SKM-1 treated with dmso at 0.1 percent for 144 hours (cell line): ENCODE data around the gene ARNT2.

Experiments used
- DNase-seq: peaks from one replicate; lab custom pipeline; 2025; ENCODE audit not compliant: unreplicated experiment; lab: John Stamatoyannopoulos, UW

ARNT2 gene

DNA sequence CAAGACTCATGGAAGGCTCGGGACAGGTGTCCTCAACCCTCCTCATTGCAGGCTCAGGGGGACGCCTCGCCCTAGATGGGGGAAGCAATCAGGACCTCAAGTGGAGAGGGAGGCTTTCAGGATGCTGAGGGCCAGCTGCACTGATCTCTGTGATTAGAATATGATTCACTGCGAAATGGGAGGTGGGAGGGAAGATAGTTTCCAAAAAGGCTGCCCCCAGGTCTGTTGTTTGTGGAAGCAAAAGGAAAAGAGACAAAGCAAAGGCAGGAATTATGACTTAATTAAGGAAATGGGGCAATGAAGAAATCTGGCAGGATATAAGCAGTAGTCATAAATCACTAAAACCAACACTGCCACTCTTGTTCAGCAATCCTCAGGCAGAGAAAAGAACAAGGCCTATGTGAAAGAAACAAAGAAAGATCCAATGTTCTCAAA, 205.3 kb downstream of the ARNT2 start:
- no peak for DNase-seq

DNA sequence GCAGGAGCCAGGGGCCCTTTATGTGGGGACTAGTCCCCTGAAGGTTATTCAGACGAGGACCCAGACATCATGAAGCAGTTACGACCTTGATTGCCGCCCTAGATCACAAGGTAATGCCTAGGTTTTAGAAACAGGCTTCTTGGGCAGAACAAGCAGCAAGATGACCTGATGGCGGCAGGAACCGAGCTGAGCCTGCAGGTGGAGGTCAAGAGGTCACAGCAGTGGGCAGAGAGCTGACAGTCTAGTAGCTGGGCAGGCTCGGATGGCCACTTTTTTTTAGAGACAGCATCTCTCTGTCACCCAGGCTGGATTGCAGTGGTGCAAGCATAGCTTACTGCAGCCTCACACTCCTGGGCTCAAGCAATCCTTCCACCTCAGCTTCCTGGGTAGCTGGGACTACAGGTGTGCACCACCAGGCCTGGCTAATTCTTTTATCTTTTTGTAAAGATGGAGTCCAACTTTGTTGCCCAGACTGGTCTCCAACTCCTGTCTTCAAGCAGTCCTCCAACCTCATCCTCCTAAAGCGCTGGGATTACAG, 207.4 kb downstream of the ARNT2 start:
- no peak for DNase-seq

DNA sequence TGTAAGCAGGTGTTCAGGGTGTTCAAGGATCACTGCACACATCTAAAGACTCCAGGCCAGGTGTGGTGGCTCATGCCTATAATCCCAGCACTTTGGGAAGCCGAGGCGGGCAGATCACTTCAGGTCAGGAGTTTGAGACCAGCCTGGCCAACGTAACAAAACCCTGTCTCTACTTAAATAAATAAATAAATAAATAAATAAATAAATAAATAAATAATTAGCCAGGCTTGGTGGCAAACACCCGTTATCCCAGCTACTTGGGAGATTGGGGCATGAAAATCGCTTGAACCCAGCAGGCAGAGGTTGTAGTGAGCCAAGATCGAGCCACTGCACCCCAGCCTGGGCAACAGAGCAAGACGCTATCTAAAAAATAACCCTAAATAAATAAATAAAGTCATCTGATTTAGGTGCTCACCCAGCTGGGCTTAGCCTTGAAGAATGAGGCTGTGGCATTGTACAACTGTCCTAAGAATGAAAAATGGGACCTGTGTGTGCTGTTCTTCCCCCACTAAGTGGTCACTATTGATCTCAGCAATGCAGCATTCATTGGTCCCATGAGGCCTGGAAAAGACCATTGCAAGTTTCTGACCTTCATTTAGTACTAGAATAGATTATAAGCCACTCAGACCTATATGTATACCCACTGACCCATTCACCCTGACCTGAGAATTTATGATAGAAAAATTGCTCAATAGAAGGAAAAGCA, 208.1 kb downstream of the ARNT2 start:
- DNase-seq, result no peak

DNA sequence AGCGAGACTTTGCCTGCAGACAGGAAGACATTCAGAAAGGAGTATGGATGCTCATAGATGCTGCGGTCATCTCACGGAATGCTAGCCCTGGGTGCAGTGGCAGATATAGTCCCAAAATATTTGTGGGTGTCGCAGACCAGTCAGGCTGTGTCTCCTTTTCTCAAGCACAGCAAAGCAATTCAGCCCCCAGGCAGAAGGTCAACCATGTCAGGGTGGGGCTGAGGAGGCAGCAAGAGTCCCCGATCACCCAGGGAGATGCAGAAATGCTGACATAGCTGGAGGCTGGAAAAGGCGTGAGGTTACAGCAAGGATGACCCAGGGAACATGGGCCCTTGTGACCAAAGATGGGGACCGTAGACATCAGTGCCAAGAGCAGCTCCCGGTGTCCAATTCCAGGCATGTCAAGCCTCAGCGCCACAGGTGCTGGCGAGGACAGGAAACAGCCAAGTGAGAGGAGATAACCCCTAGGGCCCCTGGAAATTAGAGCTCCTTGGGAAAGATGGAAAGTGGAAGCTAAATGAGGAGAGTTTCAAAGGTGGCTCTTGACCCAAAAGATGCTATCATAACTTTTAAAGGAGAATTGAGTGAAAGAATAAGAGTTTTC, 209.7 kb downstream of the ARNT2 start:
- no peak for DNase-seq

DNA sequence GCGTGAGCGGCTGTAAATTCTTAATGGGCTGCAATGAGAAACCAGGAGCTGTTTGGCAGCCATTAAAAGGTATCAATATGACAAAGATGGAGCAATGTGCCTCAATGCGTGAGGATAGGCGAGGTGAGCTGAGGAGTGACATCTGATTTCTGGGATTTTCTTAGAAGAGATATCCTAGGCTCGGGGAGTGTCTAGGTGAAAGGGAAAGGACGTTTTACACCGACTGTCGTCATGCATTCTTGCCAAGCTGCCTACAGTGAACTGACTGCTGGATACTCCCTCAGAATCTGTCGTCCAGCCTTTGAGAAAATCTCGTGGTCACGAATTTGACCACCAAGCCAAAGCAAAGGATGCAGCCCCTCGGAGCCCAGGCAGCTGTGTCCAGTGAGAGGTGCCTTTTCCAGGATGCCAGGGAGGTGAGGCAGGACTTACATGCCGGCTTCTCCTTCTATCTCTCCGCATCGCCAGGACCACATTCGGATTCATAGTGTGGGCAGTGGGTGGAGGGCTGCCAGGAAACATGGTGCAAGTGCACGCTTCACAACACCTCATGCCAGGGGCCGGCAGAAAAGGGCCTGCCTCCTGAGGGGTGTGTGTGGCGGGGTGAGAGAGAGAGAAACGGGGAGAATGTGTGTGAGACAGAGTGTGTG, 210.7 kb downstream of the ARNT2 start:
- DNase-seq, result no peak

DNA sequence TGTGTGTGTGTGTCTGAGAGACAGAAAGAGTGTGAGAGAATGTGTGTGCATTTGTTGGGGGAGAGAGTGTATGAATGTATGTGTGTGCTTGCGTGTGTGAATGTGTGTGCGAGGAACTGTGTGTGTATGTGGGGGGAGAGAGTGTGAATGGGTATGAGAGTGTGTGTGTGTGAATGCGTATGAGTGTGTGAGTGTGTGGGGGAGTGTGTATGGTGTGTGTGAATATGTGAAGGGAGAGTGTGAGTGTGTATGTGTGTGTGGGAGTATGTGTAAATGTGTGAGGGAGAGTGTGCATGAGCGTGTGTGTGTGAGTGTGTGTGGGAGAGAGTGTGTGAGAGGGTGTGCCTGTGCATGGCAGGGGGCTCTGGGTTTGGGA, 211.2 kb downstream of the ARNT2 start:
- DNase-seq, result no peak

DNA sequence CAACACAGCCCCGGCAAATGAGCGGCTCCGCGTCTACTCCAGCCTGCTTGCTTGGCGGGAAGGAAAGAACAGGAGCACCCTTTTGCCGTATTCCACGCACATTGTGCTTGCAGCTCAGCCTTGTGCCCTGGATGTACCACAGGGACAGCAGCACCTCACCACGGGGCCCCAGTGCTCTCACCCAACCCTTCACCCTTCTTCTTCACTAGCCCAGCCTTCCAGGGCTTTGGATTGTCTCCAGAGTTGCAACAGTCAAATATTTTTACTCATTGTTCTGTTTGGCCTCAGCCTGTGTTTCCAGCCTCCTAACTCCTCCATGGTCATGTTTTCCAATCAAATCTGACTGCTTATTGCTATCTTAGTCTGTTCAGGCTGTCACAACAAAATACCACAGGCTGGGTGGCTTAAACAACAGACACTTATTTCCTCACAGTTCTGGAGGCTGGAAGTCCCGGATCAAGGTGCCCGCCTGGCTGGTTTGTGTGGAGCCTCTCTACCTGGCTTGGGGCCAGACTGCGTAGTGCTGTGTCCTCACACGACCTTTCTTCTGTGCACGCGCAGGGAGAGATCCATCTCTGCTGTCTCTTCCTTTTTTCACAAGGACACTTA, 211.7 kb downstream of the ARNT2 start:
- no peak for DNase-seq

DNA sequence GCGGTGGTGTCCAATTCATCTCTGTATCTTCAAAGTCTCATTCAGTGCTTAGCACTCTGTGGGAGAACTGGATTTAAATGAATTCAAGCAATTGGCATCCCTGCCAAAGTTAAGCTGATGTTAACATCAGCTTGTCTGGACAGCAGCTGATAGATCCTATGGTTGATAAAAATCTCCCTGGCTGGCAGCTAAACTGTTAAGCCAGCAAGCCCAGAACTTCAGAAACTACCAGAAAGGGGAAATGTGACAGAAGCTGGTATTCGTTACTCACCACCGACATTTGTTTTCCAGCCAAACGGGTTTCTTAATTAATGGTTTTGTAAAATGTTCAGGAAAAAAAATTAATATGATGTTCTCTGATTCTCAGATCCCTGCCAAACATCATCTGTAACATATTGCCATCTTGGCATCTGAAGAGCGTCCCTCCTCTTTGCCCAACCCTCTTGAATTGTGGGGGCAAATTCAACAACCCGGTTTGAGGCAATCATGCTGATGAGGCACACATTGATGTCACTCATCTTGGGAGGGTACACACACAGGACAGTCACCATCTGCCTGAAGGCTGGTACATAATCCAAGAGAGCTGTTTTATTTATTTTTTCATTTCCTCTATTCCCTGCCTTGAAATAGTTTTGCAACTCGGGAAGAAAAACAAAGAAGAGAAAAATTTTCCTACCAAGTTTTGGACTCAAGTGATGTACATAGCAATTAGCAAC, 214.7 kb downstream of the ARNT2 start:
- no peak for DNase-seq

DNA sequence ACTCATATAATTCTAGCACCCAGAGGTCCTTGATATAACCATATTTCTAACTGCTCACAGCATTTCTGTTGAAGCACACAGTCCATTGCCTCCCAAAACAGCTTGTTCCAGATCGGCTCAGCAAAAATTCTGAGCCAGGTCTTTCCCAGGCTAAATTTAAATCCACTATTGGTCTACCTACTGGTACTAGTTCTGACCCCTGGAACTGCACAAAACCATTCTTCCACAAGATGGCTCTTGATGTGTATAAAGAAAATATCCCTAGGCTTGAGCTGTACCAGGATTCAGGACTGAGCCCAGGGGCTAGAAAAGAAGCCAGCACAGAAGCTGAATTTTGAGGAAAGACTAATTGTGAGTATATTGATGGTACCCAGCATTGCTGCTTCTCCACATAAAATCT, 215.5 kb downstream of the ARNT2 start:
- DNase-seq, result no peak

DNA sequence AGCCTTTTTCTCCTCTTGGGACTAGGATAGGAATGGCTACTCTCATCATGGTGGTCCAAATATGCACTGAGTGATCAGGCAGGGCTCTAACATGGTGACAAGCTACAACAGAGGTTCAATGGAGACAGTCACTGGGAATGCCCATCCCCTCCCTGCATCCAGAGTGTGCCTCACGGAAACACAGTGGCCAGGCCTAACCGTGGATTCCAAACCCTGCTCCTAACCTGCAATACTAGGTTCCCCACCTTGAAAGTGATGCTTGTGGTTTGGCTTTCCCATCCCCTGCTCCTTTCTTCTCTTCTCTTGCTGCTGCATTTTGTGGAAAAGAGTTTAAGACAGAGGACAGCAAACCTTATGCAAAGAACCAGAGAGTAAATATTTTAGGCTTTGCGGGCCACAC, 216.0 kb downstream of the ARNT2 start:
- DNase-seq, result no peak

DNA sequence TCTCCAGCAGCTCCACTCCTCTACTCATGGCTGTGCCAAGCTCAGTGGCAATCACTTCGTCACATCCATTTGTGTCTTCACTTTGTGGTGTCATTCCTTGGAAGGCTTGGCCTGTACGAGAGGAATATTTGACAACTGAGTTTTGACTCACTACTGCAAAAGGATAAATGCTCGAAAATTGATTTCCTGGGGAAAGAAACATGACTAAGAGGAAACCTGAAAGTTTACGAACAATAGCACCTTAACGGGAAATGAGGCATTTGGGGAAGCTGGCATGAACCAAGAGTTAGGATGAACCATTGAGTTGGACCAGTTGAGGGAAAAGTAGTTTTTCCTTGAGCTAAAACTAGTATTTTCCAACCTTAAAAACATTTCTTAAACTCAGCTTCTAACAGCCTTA, 216.7 kb downstream of the ARNT2 start:
- DNase-seq, result no peak

DNA sequence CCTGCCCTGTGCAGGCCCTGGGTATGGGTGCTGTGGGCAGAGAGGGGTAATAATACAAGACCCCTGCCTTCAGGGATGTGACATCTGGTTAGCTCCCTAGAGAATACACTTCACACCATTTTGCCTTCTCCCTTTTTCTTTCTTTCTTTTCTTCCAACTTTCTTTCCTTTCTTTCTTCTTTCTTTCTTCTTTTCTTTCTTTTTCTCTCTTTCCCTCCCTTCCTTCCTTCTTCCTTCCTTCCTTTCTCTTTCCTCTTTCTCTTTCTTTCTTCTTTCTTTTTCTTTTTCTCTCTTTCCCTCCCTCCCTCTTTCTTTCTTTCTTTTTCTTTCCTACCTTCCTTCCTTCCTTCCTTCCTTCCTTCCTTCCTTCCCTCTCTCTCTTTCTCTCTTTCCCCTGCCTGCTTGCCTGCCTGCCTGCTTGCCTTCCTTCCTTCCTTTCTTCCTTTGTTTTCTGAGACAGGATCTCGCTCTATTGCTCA, 222.5 kb downstream of the ARNT2 start:
- DNase-seq, result no peak

DNA sequence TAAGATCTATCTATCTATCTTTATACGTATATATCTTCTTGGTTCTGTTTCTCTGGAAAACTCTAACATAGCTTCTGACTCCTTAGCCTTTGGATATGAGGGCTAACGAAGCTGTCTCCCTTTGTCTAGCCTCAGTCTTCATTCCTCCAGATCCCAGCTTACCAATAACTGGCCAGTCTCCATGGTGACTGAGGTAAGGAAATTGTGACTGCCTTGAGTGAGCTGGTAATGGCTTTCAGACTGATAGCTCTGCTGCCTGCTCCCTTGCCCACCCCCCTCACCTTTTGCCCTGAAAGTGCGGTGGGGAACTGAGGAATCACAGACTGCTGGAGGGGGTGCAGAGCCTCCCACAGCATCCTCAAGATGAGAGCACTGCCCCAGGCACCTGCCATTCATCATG, 225.2 kb downstream of the ARNT2 start:
- DNase-seq, result no peak

DNA sequence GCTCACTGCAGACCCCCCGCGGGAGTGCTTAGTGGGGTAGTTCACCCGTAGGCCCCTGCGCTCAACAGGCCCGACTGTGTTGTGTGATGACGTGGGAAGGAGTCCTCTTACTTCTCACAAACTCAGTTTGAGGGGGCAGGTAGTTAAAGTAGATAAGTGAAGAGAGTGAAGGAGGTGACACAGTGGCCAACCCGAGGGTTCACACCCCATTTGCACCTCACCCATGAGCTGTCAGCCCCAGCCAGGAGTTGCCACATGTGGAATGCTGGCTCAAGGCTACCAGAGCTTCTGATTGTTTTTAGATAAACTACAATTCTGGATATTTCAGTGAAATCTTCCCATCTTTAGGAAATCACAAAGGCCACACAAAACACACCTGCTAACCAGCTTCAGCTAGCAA, 226.8 kb downstream of the ARNT2 start:
- no peak for DNase-seq

DNA sequence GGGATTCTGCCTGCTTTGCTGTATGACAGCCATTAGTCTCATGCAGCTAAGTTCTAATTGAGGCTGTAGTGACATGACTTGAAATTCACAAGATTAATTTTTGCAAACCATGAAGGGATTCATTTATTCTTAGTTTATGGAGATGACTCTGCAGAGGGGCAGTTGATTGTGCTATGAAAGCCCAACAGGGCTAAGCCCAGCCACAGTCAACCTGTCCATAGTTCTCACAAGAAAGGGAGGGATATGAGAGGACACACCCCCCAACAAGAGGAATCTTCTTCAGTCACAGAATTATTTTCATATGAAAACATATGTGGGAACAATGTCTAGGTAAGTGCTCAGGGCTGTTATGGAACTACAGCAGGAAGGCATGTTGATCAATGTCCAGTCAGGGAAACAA, 229.0 kb downstream of the ARNT2 start:
- DNase-seq, result no peak

DNA sequence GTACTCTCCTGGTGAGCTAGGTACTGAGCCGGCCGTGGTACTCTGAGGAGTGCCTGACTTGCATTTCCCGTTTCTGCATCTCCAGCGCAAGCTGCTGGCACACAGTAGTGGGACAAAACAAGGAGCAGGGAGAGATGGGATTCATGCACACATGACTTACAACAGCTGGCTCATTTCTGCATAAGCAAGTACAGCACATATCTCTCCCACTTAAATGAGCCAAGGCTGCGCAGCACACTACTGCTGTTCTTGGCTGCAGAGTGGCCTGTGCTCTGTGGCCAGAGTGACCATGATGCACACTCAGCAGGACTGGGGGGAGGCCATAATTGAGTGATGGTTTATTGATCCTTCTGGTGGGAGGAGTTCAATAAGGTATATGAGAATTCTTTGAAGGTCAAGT, 231.8 kb downstream of the ARNT2 start:
- no peak for DNase-seq

DNA sequence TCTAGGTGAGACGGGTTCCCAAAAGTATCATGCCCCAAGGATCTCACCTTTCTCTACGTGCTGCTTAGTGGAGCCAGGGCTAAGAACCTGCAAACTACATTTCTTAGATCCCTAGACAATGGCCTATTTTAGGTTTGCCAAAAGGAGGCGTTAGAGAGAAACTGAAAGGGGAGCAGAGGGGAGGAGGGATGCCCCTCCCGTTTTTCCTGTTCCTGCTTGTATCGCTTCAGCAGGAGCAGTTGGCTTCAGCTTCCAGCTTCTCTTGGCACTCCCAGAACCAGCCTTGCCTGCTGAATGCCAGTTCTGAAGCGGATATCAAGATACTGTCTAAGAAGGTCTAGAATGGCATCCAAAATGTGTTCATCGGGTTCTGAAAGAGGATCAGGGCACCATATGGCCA, 232.5 kb downstream of the ARNT2 start:
- DNase-seq, result no peak

DNA sequence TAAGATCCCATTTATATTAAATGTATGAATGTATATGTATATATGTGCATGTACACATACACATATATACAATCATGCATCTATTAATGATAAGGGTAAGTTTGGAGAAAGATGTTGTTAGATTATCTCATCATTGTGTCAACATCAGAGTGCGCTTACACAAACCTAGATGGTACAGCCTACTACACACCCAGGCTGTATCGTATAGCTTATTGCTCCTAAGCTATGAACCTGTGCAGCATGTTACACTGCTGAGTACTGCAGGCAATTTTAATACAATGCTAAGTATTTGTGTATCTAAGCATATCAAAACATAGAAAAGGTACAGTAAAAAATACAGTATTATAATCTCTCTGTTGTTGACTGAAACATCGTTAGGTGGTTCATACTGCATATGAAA, 233.6 kb downstream of the ARNT2 start:
- no peak for DNase-seq

DNA sequence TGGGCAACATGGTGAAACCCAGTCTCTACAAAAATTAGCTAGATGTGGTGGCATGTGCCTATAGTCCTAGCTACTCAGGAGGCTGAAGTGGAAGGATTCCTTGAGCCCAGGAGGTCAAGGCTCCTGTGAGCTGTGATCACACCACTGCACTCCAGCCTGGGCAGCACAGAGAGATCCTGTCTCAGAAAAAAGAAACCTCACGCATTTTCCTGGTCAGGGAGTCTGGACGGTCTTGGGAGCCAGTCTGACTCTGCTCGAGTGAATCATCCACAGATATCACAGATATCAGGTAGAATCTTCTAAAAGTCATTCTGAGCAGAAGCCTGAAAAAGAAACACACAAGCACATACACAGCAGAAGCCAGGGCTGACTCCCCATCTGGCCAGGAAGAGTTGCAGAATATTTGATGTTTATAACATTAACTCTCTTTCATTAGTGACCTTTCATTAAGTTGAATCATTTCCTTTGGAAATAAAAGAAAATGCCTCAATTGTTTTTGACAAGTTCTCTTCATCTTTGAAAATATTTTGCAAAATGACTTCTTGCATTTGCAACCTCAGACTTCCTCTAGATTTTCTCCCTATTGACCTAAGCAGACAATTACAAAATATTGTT, 234.5 kb downstream of the ARNT2 start:
- DNase-seq, result no peak

DNA sequence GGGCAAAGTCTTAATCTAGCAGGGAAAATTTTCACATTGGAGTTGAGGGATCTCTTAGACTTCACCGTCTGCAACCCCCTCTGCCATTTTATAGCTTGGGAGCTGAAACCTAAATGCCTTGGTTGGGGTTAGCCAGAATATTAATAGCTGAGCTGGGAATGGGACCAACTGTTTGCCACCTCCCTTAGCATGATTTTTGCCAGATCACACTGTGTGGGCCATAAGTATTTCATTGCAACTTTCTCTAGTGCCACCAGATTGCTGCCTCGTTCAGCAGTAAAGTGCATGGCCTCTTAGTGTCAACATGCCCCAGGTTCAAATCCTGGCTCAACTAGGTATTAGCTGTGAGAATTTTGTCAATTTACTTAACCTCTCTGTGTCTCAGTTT, 235.0 kb downstream of the ARNT2 start:
- no peak for DNase-seq
